Stimulated activated naive CD4-positive, alpha-beta T cell treated with Interleukin-2 at 50 U/mL for 16 hours (primary cell): Measurements from ENCODE around the gene EMILIN1.
"Not testable (repeated sequence)": the region's sequence is repeated elsewhere in the genome, so short reads cannot be mapped to it uniquely, and the experiment has no call there.

Experiments used
- DNase-seq: peaks from one replicate; lab custom pipeline; 2025; lab: John Stamatoyannopoulos, UW

Gene EMILIN1

GRCh38 chr2:27094353-27094984 lies 16.1 kb downstream of the EMILIN1 start:
- no peak for DNase-seq

DNA sequence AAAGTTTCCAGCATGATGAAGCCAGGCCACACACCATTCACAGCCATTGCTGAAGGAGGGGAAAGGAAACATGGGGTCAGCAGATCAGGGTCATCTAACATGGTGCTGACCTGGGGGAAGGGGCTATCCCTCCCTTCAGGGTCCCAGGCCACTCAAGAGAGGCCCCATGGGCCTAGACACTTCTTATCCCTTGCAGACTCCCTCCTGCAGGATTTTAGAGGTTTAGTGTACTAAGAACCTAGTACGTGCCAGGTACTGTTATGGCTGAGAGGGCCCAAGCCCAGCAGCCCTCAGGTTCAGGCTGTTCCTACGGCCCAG lies 17.0 kb downstream of the EMILIN1 start:
- no peak for DNase-seq

DNA sequence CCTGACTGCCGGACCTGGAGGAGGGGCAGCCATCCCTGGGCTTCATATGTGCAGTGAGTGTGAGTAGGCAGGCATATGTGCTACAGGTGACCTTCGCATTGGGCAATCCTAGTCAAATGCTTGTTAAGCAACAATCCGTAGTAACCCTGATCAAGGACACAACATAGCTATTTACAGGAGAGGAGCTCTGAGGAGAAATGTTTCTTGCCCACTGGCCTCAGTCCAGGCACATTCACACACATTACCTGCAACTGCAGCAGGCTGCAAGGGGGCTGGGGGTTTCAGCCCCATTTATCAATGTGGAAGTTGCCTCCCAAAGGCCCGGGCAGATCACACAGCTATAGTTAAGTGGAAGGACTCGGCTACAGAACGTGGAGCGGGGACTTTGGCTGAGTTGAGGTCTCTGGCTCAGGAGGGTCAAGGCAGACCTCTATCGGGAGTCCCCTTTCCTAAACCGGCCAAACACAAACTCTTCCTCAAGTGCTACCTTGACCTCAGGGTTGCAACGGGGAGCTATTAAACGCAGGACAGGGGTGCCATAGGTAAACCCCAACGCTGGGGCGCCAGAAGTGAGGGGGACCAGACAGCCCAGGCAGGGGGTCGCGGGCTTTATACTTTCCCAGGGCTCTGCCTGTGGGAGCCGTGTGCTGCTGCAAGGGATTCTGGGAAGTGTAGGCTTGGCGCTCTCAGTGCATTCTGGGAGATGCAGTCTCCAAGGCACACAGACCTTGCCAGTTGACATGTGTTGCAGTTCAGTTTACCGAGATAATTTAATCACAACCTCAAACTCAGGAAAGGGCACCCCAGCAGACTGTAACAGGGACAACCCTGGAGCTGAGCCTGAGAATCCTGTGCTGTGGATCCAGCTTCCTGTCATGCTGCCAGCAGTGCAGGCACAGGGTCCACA lies 17.6 kb downstream of the EMILIN1 start:
- DNase-seq, result peak; percentile 26

GRCh38 chr2:27096748-27097297 lies 18.4 kb downstream of the EMILIN1 start:
- no peak for DNase-seq

- no peak for DNase-seq
These were observed 18.9 kb downstream of the EMILIN1 start for GRCh38 chr2:27097341-27097740.

- no peak for DNase-seq
These were observed 21.0 kb downstream of the EMILIN1 start for GRCh38 chr2:27099334-27099955.

DNA sequence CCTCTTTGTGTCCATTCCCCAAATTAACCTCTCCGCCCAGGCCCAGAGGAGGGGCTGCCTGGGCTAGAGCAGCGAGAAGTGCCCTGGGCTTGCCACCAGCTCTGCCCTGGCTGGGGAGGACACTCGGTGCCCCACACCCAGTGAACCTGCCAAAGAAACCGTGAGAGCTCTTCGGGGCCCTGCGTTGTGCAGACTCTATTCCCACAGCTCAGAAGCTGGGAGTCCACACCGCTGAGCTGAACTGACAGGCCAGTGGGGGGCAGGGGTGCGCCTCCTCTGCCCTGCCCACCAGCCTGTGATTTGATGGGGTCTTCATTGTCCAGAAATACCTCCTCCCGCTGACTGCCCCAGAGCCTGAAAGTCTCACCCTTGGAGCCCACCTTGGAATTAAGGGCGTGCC lies 21.6 kb downstream of the EMILIN1 start:
- no peak for DNase-seq

DNA sequence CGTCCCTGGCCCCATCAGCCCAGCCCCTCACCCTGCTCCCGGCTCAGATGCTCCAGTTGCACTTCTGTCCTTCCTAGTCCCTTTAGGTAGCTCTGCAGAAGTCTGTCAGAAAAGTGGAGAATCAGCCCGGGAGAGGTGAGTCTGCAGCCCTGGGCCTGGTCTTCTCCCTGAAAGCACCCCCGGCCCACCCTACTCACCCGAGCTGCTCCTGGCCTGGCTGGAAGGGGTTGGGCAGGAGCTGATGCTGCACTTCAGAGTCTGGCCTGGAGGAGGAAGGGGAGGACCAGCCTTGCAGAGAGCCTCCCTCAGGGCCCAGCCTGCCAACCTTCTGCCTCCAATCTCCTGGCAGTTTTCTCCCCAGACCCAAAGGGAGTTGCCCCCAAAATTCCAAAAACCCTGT lies 23.9 kb downstream of the EMILIN1 start:
- DNase-seq, result no peak

- DNase-seq, result no peak
These were observed 27.6 kb downstream of the EMILIN1 start for GRCh38 chr2:27105981-27106380.

DNA sequence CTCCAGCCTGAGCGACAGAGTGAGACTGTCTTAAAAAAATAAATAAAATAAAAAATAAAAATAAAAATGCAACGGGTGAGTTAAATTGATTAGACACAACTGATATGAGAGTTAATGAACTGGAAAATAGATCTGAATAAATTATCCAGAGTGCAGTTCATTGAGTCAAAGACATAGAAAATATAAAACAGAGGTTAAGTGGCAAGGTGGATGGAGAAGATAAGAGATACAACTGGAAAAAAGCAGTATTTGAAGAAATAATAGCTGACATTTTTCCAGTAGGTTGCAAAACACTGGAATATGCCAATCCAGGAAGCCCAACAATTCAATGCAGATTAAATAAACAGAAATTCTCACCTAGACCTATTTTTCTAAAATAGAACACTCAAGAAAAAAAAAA lies 29.8 kb downstream of the EMILIN1 start:
- no peak for DNase-seq

DNA sequence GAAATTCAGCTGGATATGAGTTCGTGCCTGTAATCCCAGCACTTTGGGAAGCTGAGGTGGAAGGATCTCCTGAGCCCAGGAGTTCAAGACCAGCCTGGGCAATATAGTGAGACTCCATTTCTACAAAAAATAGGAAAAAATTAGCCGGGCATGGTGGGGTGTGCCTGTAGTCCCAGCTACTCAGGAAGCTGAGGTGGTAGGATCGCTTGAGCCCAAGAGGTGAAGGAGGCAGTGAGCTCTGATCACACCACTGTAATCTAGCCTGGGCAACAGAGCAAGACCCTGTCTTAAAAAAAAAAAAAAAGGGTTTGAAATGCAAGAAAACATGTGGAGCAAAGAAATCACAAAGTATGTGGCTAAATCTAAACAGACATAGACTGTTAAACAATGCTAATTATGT lies 30.7 kb downstream of the EMILIN1 start:
- no peak for DNase-seq

- DNase-seq, result not testable (repeated sequence)
These were observed 32.4 kb downstream of the EMILIN1 start for GRCh38 chr2:27110603-27111352.

DNA sequence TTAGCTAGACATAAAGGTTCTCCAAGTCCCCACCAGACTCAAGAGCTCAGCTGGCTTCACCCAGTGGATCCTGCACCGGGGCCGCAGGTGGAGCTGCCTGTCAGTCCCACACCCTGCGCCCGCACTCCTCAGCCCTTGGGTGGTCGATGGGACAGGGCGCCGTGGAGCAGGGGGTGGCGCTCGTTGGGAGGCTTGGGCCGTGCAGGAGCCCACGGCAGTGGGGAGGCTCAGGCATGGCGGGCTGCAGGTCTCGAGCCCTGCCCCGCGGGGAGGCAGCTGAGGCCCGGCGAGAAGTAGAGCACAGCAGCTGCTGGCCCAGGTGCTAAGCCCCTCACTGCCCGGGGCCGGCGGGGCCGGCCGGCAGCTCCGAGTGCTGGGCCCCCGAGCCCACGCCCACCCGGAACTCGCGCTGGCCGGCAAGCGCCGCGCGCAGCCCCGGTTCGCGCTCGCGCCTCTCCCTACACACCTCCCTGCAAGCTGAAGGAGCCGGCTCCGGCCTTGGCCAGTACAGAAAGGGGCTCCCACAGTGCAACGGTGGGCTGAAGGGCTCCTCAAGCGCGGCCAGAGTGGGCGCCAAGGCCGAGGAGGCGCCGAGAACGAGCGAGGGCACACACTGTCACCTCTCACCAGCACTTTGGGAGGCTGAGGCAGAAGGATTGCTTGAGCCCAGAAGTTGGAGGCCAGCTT lies 33.1 kb downstream of the EMILIN1 start:
- DNase-seq, result not testable (repeated sequence)

GRCh38 chr2:27115519-27115918 lies 37.1 kb downstream of the EMILIN1 start:
- no peak for DNase-seq

DNA sequence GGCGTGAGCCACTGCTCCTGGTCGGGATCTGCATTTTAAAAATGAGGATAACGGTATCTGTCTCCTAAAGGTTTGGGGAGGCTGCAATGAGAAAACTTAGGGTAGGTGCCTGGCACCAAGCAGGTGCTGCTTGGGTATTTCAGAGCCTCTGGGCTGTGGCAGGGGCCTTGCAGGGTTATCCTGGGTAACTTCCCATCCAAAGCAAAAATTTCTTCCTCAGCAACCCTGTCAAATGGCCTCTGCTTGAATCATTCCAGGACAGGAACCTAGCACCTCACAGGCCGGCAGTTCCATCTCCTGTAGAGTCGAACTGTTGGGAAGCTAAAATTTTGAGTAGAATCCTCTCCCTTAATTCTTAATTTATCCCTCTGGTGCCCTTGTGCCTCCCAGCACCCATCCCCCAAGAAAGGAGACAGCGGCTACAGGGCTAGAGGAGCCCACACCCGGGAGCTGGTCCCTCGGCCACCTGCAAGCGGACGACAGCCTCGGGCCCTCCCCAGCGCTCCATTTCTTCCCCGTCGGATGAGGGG lies 39.6 kb downstream of the EMILIN1 start:
- DNase-seq, result no peak

DNA sequence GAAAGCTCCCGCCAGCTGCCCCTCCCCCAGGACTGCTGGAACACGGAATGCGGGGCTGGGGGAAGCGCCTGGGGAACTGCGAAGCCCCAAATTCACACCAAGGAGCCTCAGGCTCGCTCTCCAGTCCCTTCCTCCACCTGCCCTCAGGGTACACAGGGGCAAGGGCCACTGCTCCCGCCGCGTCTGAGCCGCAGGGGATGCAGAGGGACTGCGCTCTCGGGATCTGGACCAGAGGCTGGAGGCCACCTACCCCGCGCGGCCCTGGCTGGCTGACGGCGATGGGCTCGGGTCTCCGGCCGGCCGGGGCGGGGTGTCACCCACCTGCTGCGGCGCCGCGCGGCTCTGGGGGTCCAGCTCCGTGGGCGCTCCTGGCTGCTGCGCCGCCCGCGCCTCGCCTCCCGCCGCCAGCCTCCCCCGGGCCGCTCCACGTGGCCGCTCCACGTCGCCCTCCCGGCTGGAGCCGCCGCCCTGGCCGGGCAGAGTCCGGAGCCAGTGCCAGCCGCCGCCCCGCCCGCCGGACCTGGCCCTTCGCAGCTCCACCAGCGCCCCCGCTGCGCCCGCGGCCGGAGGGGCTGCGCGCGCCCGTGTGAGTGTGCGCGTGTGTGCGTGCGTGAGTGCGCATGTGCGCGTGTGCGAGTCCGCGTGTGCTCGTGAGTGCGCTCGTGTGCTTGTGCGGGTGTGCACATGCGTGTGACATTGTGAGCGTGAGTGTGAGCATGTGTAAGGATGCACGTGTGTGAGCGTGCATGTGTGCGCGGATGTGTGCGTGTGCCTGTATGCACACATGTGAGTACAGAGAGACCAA lies 40.3 kb downstream of the EMILIN1 start, which contains the start of gene CGREF1:
TSS of gene CGREF1 (minus strand) at position 604 of the 805 bp plus-strand sequence. CDS start 14,762 bp downstream, outside the sequence.
- DNase-seq, result no peak

GRCh38 chr2:27119330-27119670 lies 40.9 kb downstream of the EMILIN1 start:
- DNase-seq, result not testable (repeated sequence)

- DNase-seq, result no peak
These were observed 43.5 kb downstream of the EMILIN1 start for GRCh38 chr2:27121906-27122305.

- no peak for DNase-seq
These were observed 44.4 kb downstream of the EMILIN1 start for GRCh38 chr2:27122791-27123190.
